HG03558 (cell line): Measurements from ENCODE around the gene LRP1-AS.

Experiments used
- ATAC-seq: cut with Tn5 transposase; IDR thresholded peaks from one replicate; pipeline ENCODE4 v1.9.1; 2021; ENCODE audit warnings: moderate number of reproducible peaks; ENCODE audit not compliant: unreplicated experiment; ENCODE audit errors: extremely low read depth

The LRP1-AS gene

GRCh38 chr12:57105011-57105753, 42.2 kb downstream of the LRP1-AS start:
- no peak for ATAC-seq

DNA sequence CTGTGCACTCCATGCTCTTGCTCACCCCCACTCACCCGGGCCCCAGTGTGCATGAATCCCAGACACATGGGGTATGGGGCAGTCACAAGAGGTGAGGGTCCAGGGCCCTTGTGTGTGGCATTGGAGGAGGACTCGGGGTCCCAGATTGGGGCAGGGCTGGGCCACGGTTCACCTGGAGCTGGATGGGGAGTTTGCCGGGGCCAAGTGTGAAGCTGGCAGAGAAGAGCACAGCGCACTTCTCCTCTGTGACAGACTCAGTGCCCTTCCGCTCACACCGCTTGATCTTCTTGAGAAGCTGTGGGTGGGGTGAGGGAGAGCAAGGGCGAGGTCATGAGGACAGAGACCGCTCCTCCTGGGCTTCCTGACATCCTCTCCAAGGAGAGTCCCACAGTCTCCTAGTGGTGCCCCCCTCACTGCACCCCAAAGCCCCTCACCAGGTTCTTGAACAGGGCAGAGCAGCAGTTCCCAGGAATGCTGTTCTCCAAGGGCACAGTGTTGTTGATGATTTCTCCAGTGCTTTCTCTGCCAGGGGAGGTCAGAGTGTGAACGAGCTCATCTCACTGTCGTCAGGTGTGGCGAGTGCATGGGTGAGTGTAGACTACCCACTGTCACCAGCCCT, 43.0 kb downstream of the LRP1-AS start:
- ATAC-seq, result no peak

- no peak for ATAC-seq
Observed at GRCh38 chr12:57103856-57104255, 43.6 kb downstream of the LRP1-AS start.

DNA sequence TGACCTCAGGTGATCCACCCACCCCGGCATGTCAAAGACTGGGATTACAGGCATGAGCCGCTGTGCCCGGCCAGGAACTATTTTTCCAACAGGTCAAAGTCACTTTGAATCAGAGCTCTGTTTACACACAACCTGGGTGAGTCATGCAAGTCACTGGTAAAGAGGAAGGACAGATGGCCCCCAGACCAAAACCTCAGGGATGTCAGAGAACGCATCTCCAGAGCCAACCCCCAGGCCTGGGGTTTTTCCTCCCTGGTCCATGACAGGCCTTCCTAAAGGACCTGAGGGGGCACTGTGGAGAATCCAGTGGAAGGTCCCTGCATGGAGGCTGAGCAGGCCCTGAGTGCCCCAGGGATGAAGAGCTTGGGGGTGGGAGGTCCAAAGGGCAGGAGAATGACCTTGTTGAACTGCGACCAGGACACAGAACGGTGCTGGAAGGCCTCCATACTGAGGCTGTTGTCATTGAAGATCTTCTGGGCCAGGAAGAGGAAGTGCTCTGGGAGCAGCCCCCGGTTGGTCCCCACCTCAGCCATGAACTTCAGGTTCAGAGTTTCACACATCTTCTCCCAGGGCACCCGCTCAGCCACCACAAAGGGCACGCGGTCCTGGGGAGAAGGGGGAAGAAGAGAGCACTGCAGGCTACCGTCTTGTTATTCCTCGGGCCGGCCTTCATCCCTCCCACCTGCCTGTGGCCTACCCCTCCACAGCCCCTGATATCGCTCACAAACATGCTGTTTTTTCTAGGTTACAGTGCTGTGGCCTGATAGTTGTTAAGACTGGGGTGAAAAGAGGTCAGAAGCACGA, 45.3 kb downstream of the LRP1-AS start:
- ATAC-seq, result no peak

- no peak for ATAC-seq
Observed at GRCh38 chr12:57099766-57100165, 47.7 kb downstream of the LRP1-AS start.

DNA sequence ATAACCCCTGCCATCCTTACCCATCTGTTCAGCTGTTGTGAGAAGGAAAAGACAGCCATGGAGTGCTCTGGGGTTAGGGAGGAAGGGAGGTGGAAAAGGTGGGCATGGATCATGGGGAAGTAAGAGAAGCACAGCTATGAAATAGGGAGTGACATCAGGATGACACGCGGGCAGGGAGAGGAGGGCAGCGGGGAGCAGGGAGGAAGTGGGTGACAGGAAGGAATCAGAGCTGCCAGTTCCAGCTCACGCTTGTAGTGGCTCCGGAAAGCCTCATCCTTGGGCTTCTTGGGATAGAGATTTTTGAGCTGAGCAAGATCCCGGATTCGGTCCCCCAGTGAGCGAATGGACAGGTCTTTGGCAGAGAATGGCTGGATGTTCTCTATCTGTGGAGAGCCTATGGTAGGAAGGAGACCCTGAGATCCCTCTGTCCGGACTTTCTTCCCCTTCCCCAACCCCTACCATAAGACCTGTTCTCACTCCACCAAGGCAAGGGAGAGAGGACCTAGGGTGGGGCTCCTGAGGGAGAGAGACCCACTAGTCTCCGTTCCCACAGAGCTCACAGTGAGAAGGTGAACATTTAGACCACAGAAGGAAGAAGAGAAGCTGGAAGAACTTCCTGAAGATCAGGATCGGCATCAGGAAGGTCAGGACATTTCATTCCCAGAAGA, 48.2 kb downstream of the LRP1-AS start:
- ATAC-seq, result no peak

GRCh38 chr12:57098546-57098945, 48.9 kb downstream of the LRP1-AS start:
- ATAC-seq, result no peak

DNA sequence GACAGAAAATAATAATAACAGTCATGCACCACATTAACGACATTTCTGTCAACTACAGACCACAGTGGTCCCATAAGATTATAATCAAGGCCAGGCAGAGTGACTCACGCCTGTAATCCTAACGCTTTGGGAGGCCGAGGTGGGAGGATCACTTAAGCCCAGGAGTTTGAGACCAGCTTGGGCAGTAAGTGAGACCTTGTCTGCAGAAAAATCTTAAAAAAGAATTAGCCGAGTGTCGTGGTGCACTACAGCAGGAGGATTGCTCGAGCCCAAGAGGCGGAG, 49.9 kb downstream of the LRP1-AS start:
- ATAC-seq, result no peak

DNA sequence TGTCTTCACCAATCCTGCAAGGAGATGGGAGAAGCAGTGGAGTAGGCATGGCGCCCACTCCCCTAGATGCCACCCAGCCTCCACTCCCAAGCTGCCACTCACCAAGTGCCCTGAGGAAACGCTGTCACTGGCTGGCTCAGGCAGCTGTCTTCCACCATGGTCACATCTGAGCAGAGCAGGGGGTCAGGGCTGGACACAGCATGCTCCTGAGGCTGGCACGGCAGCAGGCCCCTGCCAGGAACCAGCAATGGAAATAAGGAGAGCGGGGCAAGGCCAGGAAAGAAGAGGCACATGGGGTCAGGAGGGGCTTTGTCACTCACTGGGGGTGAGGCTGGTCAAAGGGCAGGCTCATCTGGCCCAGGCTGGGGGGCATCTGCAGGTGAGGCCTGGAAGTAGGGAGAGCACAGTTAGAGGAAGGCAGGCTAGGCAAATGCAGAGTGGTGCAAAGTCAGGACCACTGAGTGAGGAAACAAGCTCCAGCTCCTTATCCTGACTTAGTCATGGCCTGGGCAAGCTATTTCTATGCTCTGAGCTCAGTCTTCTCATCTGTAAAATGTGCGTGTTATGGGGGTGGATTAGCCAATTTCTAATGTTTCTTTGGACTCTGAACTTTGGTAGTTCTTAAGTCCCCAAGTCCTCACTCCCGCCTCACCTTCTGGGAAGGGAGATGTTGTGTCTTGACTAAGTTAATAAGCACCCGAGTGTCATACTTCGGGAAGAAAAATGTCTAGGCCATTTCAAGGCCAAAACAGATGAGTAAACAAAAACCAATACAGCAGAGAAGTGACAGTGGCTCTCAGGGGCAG, 50.5 kb downstream of the LRP1-AS start:
- no peak for ATAC-seq

GRCh38 chr12:57096099-57096572, 51.3 kb downstream of the LRP1-AS start:
- no peak for ATAC-seq

GRCh38 chr12:57095440-57095839, 52.0 kb downstream of the LRP1-AS start:
- no peak for ATAC-seq
